HepG2 (cell line): ENCODE measurements around the gene SURF1. TPM values are rescaled to one million over a fixed set of nuclear protein-coding genes. Genes with fewer than 3 reads are reported as not detected.

Experiments used
- KDM1A ChIP-seq: IDR thresholded peaks from 2 replicates; pipeline ENCODE4 v1.6.1; 2016; ENCODE audit warnings: missing compliant biosample characterization
- NR2F1 ChIP-seq, 2 experiments: fragments of 450-650 bp in 1 of 2; formaldehyde crosslinking in 1 of 2; IDR thresholded peaks; 2 replicates each; pipeline versions ENCODE4 v1.5.0 to v1.6.1; 2016 to 2020; ENCODE audit warnings: mild to moderate bottlenecking in 1 of 2, missing compliant biosample characterization in 1 of 2, missing genetic modification reagents in 1 of 2, moderate library complexity in 1 of 2
- NR2F6 ChIP-seq, 2 experiments: IDR thresholded peaks; 2 replicates each; pipeline ENCODE4 v1.6.1; 2016; ENCODE audit warnings: antibody characterized with exemption in 1 of 2, mild to moderate bottlenecking in 1 of 2
- PAXIP1 ChIP-seq: sonication (generic); formaldehyde crosslinking; conservative IDR thresholded peaks from 2 replicates; pipeline ENCODE4 v1.4.0; 2020; ENCODE audit warnings: mild to moderate bottlenecking, missing genetic modification reagents, moderate library complexity
- RARA ChIP-seq: IDR thresholded peaks from 2 replicates; pipeline ENCODE4 v1.6.1; 2016; ENCODE audit warnings: missing genetic modification reagents, missing compliant biosample characterization
- SMAD3 ChIP-seq: sonication (generic); formaldehyde crosslinking; IDR thresholded peaks from 2 replicates; pipeline ENCODE4 v1.4.0; 2020; ENCODE audit warnings: missing genetic modification reagents
- SP5 ChIP-seq: IDR thresholded peaks from 2 replicates; pipeline ENCODE4 v1.6.1; 2016; ENCODE audit warnings: low read depth, borderline replicate concordance
- YEATS2 ChIP-seq: sonication (generic); formaldehyde crosslinking; IDR thresholded peaks from 2 replicates; pipeline ENCODE4 v1.4.0; 2020; ENCODE audit warnings: missing genetic modification reagents, borderline replicate concordance
- ZNF224 ChIP-seq: sonication (generic); formaldehyde crosslinking; IDR thresholded peaks from 2 replicates; pipeline ENCODE4 v1.5.0; 2020; ENCODE audit warnings: mild to moderate bottlenecking, missing genetic modification reagents
- ZNF816 ChIP-seq: sonication (generic); formaldehyde crosslinking; IDR thresholded peaks from 2 replicates; pipeline ENCODE4 v1.8.0; 2022; ENCODE audit warnings: missing genetic modification reagents, mild to moderate bottlenecking, borderline replicate concordance
- polyA plus RNA-seq, 8 experiments: library from polyadenylated mRNA; depleted of rRNA in 3 of 8; stranded (reverse) in 7 of 8; unstranded in 1 of 8; fragments of >200 nt; fragmentation: Illumina TruSeq in 4 of 8; extraction: Trizol in 4 of 8; gene quantifications; 2 replicates each; pipeline versions ENCODE4 v1.2.1 to v1.2.3, GENCODE V29; 2011 to 2016; ENCODE audit warnings: low read depth in 4 of 8, missing spikeins in 1 of 8, mixed read lengths in 1 of 8; ENCODE audit not compliant: insufficient read depth in 1 of 8
- total RNA-seq, 5 experiments: library from RNA; depleted of rRNA; stranded (reverse); fragments of >200 nt; fragmentation: Illumina TruSeq; extraction: Trizol; gene quantifications; 2 replicates each; pipeline ENCODE4 v1.2.3, GENCODE V29; 2016; ENCODE audit warnings: low read depth in 1 of 5
- TF ChIP-seq, protein P1 (sequence below), 2 experiments: fragments of 450-650 bp in 1 of 2; sonication (generic) in 1 of 2; formaldehyde crosslinking in 1 of 2; IDR thresholded peaks; 2 replicates each; pipeline versions ENCODE4 v1.6.1 to v1.8.0; 2016 to 2022; ENCODE audit warnings: antibody characterized with exemption in 1 of 2, mild to moderate bottlenecking in 1 of 2, missing genetic modification reagents in 1 of 2

The SURF1 gene
- total and polyA plus RNA-seq, 2 of the 13 experiments (the other 11 are each of a cell fraction or from before 2014, with no cell fraction given): 17.8 to 40.7 TPM

- peak; percentile 35; the same call in 1 of the 2 replicates for TF ChIP-seq PAXIP1 (CRISPR knock-in tag)
- TF ChIP-seq SP5 (CRISPR knock-in tag): peak; percentile 54; the same call in 1 of the 2 replicates
- TF ChIP-seq, protein P1, sequence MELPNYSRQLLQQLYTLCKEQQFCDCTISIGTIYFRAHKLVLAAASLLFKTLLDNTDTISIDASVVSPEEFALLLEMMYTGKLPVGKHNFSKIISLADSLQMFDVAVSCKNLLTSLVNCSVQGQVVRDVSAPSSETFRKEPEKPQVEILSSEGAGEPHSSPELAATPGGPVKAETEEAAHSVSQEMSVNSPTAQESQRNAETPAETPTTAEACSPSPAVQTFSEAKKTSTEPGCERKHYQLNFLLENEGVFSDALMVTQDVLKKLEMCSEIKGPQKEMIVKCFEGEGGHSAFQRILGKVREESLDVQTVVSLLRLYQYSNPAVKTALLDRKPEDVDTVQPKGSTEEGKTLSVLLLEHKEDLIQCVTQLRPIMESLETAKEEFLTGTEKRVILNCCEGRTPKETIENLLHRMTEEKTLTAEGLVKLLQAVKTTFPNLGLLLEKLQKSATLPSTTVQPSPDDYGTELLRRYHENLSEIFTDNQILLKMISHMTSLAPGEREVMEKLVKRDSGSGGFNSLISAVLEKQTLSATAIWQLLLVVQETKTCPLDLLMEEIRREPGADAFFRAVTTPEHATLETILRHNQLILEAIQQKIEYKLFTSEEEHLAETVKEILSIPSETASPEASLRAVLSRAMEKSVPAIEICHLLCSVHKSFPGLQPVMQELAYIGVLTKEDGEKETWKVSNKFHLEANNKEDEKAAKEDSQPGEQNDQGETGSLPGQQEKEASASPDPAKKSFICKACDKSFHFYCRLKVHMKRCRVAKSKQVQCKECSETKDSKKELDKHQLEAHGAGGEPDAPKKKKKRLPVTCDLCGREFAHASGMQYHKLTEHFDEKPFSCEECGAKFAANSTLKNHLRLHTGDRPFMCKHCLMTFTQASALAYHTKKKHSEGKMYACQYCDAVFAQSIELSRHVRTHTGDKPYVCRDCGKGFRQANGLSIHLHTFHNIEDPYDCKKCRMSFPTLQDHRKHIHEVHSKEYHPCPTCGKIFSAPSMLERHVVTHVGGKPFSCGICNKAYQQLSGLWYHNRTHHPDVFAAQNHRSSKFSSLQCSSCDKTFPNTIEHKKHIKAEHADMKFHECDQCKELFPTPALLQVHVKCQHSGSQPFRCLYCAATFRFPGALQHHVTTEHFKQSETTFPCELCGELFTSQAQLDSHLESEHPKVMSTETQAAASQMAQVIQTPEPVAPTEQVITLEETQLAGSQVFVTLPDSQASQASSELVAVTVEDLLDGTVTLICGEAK (IDR thresholded peaks at IDR 0.05): no peak
- TF ChIP-seq, protein P1 (CRISPR knock-in tag; IDR thresholded peaks at IDR 0.05): no peak
- TF ChIP-seq YEATS2 (CRISPR knock-in tag): no peak
- TF ChIP-seq SMAD3 (CRISPR knock-in tag): no peak
- no peak for TF ChIP-seq NR2F6 (IDR thresholded peaks at IDR 0.05)
- TF ChIP-seq NR2F6 (CRISPR knock-in tag; IDR thresholded peaks at IDR 0.05): no peak
- no peak for TF ChIP-seq NR2F1 (CRISPR knock-in tag; IDR thresholded peaks at IDR 0.05)
- no peak for TF ChIP-seq ZNF816 (CRISPR knock-in tag)
- no peak for TF ChIP-seq KDM1A
- no peak for TF ChIP-seq RARA (CRISPR knock-in tag)
- TF ChIP-seq ZNF224: no peak
Measured at GRCh38 chr9:133360400-133361393, 4.4 kb upstream of the SURF1 start (continued).
